Nephron (organoid): ENCODE data around the gene CCSER1.
"Not testable (repeated sequence)": the region's sequence is repeated elsewhere in the genome, so short reads cannot be mapped to it uniquely, and the experiment has no call there.

Experiments
- H3K27ac Mint-ChIP-seq, 3 experiments: 2 replicates each; pipeline ENCODE4 v1.8.0; 2020; ENCODE audit warnings: mixed read lengths in 3 of 3, mild to moderate bottlenecking in 2 of 3, moderate library complexity in 1 of 3
- H3K27me3 Mint-ChIP-seq: 2 replicates; pipeline ENCODE4 v1.8.0; 2021; ENCODE audit warnings: low read depth, mild to moderate bottlenecking, moderate library complexity, mixed read lengths
- H3K36me3 Mint-ChIP-seq: 2 replicates; pipeline ENCODE4 v1.8.0; 2020; ENCODE audit warnings: low read depth, mixed read lengths
- H3K4me1 Mint-ChIP-seq: 2 replicates; pipeline ENCODE4 v1.8.0; 2020; ENCODE audit warnings: mixed read lengths
- H3K4me3 Mint-ChIP-seq, 3 experiments: 2 replicates each; pipeline ENCODE4 v1.8.0; 2020; ENCODE audit warnings: mild to moderate bottlenecking in 3 of 3, mixed read lengths in 3 of 3, moderate library complexity in 2 of 3
- H3K9me3 Mint-ChIP-seq: 2 replicates; pipeline ENCODE4 v1.8.0; 2020; ENCODE audit warnings: mixed read lengths
- CTCF ChIP-seq, 3 experiments: fragments of 200-600 bp; sonication (generic); IDR thresholded peaks; one replicate each; pipeline ENCODE4 v1.5.0; 2021; ENCODE audit warnings: antibody characterized with exemption in 3 of 3; ENCODE audit not compliant: unreplicated experiment in 3 of 3

CCSER1 gene

GRCh38 chr4:91118597-91118996 is 991.4 kb downstream of the CCSER1 start:
- Mint-ChIP-seq H3K4me1 (peaks cover 10% of the 10 kb centered on the region), H3K9me3 (no peaks in the 10 kb centered on the region), H3K27ac (no peak overlapping the region), H3K27me3 (no peaks in the 10 kb centered on the region), H3K36me3 (no peaks in the 10 kb centered on the region), H3K4me3 (no peak overlapping the region)
- no peak for TF ChIP-seq CTCF (IDR thresholded peaks at IDR 0.05; ENCODE audit: unreplicated experiment in 3 of 3)

GRCh38 chr4:91123742-91124141 is 996.5 kb downstream of the CCSER1 start:
- Mint-ChIP-seq H3K4me3 (no peak overlapping the region), H3K27ac (no peak overlapping the region), H3K36me3 (no peaks in the 10 kb centered on the region), H3K9me3 (no peaks in the 10 kb centered on the region), H3K4me1 (peaks cover 16% of the 10 kb centered on the region), H3K27me3 (no peaks in the 10 kb centered on the region)
- TF ChIP-seq CTCF (IDR thresholded peaks at IDR 0.05; ENCODE audit: unreplicated experiment in 3 of 3): no peak

- H3K27ac Mint-ChIP-seq: peak overlapping the region in 2 of 3 experiments; percentile 29 to 71
- H3K36me3 Mint-ChIP-seq: no peaks in the 10 kb centered on the region
- no peak for TF ChIP-seq CTCF (IDR thresholded peaks at IDR 0.05; ENCODE audit: unreplicated experiment in 3 of 3)
- peaks cover 11% of the 10 kb centered on the region for H3K4me1 Mint-ChIP-seq
- H3K9me3 Mint-ChIP-seq: no peaks in the 10 kb centered on the region
- H3K27me3 Mint-ChIP-seq: no peaks in the 10 kb centered on the region
- no peak overlapping the region for H3K4me3 Mint-ChIP-seq
These were observed 1000.0 kb downstream of the CCSER1 start for GRCh38 chr4:91127192-91127591.

GRCh38 chr4:91127831-91128230 is 1000.6 kb downstream of the CCSER1 start:
- no peaks in the 10 kb centered on the region for H3K9me3 Mint-ChIP-seq
- H3K27me3 Mint-ChIP-seq: no peaks in the 10 kb centered on the region
- peaks cover 7% of the 10 kb centered on the region for H3K4me1 Mint-ChIP-seq
- no peak for TF ChIP-seq CTCF (IDR thresholded peaks at IDR 0.05; ENCODE audit: unreplicated experiment in 3 of 3)
- H3K36me3 Mint-ChIP-seq: no peaks in the 10 kb centered on the region
- peak overlapping the region; percentile 2 to 82 (median 78) for H3K27ac Mint-ChIP-seq
- no peak overlapping the region for H3K4me3 Mint-ChIP-seq

- Mint-ChIP-seq H3K9me3 (no peaks in the 10 kb centered on the region), H3K4me1 (peaks cover 7% of the 10 kb centered on the region), H3K27me3 (no peaks in the 10 kb centered on the region), H3K36me3 (no peaks in the 10 kb centered on the region), H3K27ac (peak overlapping the region; percentile 2 to 82 (median 78)), H3K4me3 (no peak overlapping the region)
- TF ChIP-seq CTCF (IDR thresholded peaks at IDR 0.05; ENCODE audit: unreplicated experiment in 3 of 3): no peak
These were observed 1001.3 kb downstream of the CCSER1 start for GRCh38 chr4:91128519-91128918.

- H3K9me3 Mint-ChIP-seq: peaks cover 33% of the 10 kb centered on the region
- H3K27me3 Mint-ChIP-seq: no peaks in the 10 kb centered on the region
- no peaks in the 10 kb centered on the region for H3K36me3 Mint-ChIP-seq
- no peaks in the 10 kb centered on the region for H3K4me1 Mint-ChIP-seq
- TF ChIP-seq CTCF (IDR thresholded peaks at IDR 0.05; ENCODE audit: unreplicated experiment in 3 of 3): no peak
- no peak overlapping the region for H3K27ac Mint-ChIP-seq
- no peak overlapping the region for H3K4me3 Mint-ChIP-seq
These were observed 1019.9 kb downstream of the CCSER1 start for GRCh38 chr4:91147067-91147466.

GRCh38 chr4:91154041-91154440 is 1026.8 kb downstream of the CCSER1 start:
- not testable (repeated sequence) for H3K4me1 Mint-ChIP-seq, H3K4me3 Mint-ChIP-seq, H3K27me3 Mint-ChIP-seq, H3K36me3 Mint-ChIP-seq, H3K27ac Mint-ChIP-seq
- H3K9me3 Mint-ChIP-seq: peaks cover 36% of the 10 kb centered on the region

GRCh38 chr4:91167864-91168653 is 1040.9 kb downstream of the CCSER1 start:
- H3K36me3 Mint-ChIP-seq, H3K27ac Mint-ChIP-seq: not testable (repeated sequence)
- H3K9me3 Mint-ChIP-seq: peaks cover 21% of the 10 kb centered on the region

More at GRCh38 chr4:91167864-91168653, 1040.9 kb downstream of the CCSER1 start:
- H3K4me3 Mint-ChIP-seq, H3K27me3 Mint-ChIP-seq, H3K4me1 Mint-ChIP-seq: not testable (repeated sequence)
